ENCODE data around the gene MECR. TPM values are rescaled to one million over a fixed set of nuclear protein-coding genes. Genes with fewer than 3 reads are reported as not detected.
A peak's percentile ranks its signal among the peaks of the same experiment; 100 is the strongest.

Gene MECR
- total RNA-seq, 1 experiment from 2014 or later: 32.4 TPM

- DNase-seq (ENCODE audit: low read depth): no peak
These were observed 25.7 kb upstream of the MECR start for GRCh38 chr1:29256394-29256793.

GRCh38 chr1:29255134-29255666, 24.5 kb upstream of the MECR start:
- no peak for DNase-seq (ENCODE audit: low read depth)

- DNase-seq (ENCODE audit: low read depth): no peak
These were observed 23.6 kb upstream of the MECR start for GRCh38 chr1:29254346-29254745.

DNA sequence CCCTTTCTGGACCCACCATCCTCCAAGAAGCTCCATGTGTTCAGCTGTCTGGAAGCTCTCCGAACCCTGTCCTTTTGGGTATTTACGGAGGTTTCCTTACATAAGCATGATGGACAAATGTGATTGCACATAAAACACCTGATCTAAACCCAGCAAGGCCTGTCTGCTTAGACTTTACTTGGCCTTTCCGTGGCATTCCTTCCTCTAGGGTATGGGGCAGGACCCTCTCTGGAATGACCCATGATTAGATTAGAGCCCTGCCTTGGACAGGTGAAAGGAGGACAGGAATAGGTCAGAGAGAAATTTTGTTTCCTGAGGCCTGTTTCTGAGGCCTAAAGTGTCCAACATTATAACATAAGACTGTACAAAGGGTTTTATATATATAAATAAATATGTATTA, 22.4 kb upstream of the MECR start:
- DNase-seq (ENCODE audit: low read depth): no peak

DNA sequence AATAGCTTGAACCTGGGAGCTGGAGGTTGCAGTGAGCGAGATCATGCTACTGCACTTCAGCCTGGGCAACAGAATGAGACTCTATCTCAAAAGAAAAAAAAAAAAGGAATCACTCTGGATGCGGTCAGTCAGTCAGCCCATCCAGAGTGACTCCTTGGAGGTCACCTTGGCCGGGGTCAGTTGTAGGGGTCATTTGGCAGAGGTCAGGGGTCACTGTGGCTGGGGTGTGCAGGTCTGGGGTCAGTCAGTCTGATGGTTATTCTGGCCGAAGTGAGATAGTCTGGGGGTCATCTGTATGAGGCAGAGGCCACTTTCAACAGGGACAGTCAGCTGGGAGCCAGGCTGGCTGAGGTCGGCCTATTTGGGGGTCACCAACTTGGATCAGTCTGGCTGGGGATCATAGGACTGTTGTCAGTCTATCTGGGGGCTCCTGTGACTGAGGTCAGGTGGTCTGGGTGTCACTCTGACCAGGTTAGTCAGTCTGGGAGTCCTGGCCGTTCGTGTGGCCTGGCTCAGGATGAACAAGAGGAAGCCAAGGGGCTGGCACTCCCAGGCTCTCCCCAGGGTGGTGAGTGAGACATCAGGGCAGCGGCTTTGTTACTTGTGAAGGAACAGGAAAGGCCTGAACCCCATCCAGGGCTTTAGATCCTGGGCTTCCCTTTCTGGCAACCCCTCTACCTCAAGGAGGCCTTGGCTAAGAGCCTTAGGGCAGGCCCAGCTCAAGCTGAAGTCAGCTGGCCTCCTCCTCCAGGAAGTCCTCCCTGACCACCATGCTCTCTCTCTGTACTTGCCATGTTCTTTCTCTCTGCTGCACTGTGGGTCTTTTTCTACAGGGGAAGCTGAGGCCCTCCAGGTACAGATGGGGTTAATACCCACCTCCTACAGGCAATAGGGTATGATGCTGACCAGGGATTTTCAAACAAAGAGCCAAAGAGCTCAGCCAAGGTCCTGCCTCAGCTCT, 20.7 kb upstream of the MECR start:
- no peak for DNase-seq (ENCODE audit: low read depth)

DNA sequence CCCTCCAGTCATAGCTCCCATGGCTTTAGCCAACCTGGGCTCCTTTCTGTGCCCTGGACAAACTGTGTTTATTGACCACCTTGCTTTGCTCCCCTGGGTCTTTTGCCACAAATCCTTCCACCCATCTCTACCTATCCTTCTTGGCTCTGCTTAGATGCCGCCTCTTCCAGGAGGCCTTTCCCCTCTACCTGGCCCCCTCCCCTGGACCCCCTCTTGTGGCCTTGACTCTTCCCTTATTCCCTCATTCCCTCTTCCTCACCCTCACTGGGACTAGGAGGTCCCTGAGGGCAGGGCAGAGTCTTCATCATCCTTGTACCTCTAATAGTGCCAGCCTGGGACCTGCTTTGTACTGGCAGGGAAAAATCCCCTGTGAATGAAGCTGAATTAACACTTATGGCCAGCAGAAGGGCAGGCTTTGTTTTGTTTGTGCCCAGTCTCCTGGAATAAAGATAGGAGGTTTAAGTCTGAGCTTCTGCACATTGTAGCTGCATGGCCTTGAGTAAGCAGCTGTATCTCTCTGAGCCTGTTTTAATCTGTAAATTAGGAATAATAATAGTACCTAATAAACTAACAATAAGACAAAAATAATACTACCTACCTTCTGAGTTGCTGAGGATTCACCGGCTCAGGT, 19.3 kb upstream of the MECR start:
- no peak for DNase-seq (ENCODE audit: low read depth)

- peak; percentile 48 for DNase-seq (ENCODE audit: low read depth)
These were observed 18.5 kb upstream of the MECR start for GRCh38 chr1:29249170-29249691.

- no peak for DNase-seq (ENCODE audit: low read depth)
These were observed 17.7 kb upstream of the MECR start for GRCh38 chr1:29248409-29248808.

GRCh38 chr1:29247571-29248273, 17.0 kb upstream of the MECR start:
- no peak for DNase-seq (ENCODE audit: low read depth)

GRCh38 chr1:29247044-29247443, 16.3 kb upstream of the MECR start:
- no peak for DNase-seq (ENCODE audit: low read depth)

- DNase-seq (ENCODE audit: low read depth): peak; percentile 56
These were observed 15.1 kb upstream of the MECR start for GRCh38 chr1:29245876-29246275.

- no peak for DNase-seq (ENCODE audit: low read depth)
These were observed 14.5 kb upstream of the MECR start for GRCh38 chr1:29245261-29245660.

- peak; percentile 55 for DNase-seq (ENCODE audit: low read depth)
These were observed 13.1 kb upstream of the MECR start for GRCh38 chr1:29243871-29244200.

GRCh38 chr1:29243023-29243870, 12.5 kb upstream of the MECR start:
- no peak for DNase-seq (ENCODE audit: low read depth)

- DNase-seq (ENCODE audit: low read depth): no peak
These were observed 10.3 kb upstream of the MECR start for GRCh38 chr1:29240986-29241385.

GRCh38 chr1:29240400-29240837, 9.7 kb upstream of the MECR start:
- no peak for DNase-seq (ENCODE audit: low read depth)

DNA sequence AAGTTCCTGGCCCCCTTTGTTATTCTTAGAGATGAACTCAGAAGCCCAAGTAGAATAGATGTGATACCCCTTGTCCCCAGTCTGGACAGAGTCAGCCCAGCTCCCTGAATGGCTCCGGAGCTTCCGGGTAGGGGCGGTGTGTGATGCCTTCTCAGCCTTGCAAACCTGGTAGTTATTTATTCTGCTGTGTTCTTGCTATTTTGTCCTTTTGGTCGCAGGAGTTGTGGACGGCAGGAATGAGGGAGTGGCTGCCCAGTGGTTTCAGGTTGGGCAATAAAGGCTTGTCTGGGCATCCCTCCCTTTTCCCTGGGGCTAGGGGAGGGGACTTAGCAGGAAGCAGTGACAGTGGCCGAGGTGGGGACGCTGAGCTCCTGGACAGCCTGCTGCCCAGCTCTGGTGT, 8.4 kb upstream of the MECR start:
- no peak for DNase-seq (ENCODE audit: low read depth)

DNA sequence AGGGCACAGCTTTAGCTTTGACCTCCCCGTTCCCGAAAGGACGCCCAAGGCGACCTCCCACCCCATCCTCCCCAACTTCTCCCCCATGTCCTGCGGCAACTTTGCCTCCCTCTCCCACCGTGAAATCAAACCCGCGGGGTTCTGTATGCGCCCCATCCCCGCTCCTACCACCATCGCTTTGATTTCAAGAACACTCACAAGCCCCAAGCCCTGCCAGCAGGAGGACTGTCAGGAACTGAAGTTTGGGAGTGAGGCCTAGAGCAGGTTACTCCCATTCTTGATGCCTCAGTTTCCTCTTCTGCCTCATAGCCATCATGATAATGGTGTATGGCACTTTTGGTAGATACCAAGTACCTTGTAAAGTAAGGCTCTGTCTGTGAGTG, 7.9 kb upstream of the MECR start:
- DNase-seq (ENCODE audit: low read depth): no peak

DNA sequence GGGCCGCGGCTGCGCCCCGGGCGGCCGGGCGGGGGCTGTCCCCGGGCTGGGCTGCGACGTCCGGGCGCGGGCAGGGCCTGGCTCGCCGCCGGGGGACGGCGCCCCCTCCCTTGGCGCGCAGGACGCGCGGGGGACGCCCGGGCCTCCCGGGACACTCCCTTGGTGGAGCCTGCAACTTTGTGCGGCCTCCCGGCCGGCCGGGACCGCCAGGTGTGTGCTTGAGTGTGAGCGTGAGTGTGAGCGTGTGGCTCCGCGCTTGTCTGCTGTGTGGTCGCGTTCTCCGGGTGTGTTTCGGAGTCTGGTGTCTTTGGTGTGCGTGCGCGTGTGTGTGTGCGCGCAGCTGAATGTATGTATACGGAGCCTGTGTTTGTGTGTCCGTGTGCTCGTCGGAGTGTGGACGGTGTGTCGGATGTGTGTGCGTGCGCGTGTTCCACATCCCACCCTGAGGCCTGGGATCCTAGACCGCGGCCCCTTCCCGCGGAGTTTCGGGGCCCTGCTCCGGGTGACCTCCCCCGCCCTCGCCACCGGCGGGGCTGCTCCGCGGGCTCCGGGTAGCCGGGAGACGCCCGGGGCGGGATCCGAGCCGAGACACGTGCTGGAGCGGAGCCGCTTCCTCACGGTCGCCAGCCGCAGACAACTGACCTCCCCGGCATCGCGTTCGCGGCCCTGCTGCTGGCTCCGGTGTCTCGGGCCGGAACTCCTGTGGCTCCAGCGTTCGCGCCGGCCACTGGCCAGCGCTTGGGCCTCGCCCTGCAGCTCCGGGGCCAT, 7.3 kb upstream of the MECR start:
- no peak for DNase-seq (ENCODE audit: low read depth)

DNA sequence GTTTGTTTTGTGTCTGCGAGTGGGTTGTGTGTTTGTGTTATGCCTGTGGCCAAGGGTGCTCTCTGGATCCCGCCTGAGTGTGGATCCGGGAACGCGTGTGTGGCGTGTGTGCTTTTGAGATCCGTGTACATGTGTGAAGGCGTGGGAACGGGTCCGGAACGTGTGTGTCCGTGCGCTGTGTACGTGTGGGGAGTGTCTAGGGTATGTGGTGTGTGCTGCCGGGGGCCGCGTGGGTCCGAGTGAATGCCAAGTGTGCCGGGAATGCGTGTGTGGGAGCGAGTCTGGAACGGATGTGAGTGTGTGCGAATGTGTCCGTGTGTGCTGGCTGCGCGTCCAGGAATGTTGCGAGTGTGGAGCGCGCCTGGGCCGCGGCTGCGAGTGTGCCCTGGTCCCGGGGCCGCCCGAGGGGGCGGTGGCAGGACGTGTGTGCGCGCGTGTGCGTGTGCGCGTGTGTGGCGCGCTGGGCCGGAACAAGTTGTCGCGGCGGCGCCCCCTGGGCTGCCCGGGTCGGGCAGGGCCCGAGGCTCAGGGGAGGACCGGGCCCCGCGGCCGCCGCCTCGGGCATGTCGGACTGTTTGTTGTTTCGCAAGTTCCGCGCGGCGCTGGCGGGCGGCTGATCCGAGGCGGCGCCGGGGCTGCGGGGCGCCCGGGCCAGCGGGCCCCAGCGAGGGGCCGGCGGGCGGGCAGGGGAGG, 6.5 kb upstream of the MECR start:
- peak; percentile 61 for DNase-seq (ENCODE audit: low read depth)

All from LHCN-M2 (cell line).